Retinal pigment epithelial cell (primary cell): ENCODE results near the gene GSN.

Experiments used
- DNase-seq: peaks from one replicate; pipeline ENCODE4 v3.0.0-alpha.2; 2010; ENCODE audit warnings: low read depth
- H3K4me3 ChIP-seq: 2 replicates; pipeline ENCODE4 v1.5.1; 2011; ENCODE audit warnings: mild to moderate bottlenecking, low read length, control low read depth, moderate library complexity
- CTCF ChIP-seq: conservative IDR thresholded peaks from 2 replicates; pipeline ENCODE4 v1.5.1; 2011; ENCODE audit warnings: low read depth, low read length, control low read depth, inconsistent platforms

The GSN gene

GRCh38 chr9:121296213-121297127 lies 28.5 kb downstream of the GSN start:
- TF ChIP-seq CTCF, result no peak
- no peak for DNase-seq
- H3K4me3 ChIP-seq, result no peak overlapping the region

- no peak for TF ChIP-seq CTCF
- no peak for DNase-seq
- no peak overlapping the region for H3K4me3 ChIP-seq
Observed at GRCh38 chr9:121297389-121297788, 29.4 kb downstream of the GSN start.

- TF ChIP-seq CTCF, result no peak
- no peak for DNase-seq
- no peak overlapping the region for H3K4me3 ChIP-seq
Observed at GRCh38 chr9:121298016-121298538, 30.1 kb downstream of the GSN start.

DNA sequence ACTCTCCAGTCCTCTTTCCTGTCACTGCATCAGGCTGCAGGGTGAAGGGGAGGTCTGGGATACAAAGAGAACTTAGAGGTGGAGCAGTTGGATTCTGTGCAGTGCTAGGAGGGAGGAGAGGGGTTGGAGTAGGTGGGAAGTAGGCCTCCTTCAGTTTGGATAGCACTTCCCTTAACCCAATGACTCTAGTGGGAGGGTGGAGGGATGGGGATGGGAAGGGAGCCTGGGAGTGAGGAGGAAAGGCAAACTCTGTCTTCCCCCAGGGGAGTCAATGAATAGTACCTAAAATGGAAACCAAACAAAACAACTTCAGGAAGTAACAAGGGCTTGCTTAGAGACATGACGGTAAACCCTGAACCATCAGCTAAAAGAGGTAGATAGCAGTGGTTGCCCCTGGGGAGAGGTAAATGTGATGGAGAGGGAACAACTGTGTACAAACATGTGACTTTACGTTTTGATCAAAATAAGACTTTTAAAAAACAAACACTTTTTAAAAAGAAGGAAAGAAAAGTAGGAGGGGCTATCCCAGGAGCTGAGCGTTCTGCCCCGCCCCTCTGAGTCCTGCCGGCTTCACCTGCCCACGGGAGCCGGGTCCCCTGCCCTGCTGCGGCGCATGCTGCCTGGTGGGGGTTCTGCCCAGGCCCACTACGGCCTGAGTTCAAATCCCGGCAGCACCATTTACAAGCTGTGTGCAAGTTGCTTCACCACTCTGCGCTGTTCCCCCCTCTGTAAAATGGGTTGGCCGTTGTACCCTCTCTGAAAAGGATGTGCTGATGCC lies 30.9 kb downstream of the GSN start:
- H3K4me3 ChIP-seq, result peak overlapping the region; percentile 55
- no peak for DNase-seq
- TF ChIP-seq CTCF, result no peak

GRCh38 chr9:121299467-121300282 lies 31.7 kb downstream of the GSN start:
- no peak for TF ChIP-seq CTCF
- H3K4me3 ChIP-seq, result peak overlapping the region; percentile 55
- no peak for DNase-seq

DNA sequence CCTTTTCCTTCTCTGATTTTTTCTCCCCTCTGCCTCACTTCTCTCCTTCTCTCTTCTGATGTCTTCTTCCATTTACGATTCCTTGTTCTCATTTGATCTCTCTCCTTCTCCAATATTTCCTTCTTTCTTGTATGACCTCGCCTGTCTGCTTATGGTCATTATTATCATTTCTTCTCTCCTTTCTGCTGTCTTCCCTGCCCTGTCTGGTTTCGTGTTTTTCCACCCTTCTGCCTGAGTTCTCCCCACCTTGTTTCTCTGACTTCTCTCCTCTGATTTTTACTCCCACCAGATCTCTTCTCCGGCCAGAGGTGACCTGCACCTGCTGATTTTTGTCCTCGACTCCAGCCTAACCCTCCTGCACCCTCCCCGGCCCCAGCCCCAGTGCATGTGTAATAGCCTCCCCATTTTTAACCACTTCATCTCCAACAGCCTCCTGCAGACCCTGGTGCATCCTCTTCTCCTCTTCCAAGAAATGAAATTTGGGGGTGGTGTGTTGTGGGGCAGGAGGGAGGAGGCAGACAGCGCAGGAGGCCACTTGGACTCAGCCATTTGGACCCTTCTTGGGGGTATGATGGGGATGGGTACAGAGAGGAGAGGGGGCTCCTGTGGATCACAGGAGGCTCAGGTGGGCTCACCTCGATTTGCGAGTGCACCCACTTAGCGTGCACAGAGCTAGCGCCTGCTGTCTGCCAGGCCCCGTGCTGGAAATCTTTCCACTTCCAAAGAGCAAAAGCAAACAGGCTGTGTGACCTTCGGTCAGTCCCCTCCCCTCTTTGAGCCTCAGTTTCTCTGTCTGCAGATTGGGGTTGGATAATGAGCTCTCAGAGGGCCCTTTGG lies 32.5 kb downstream of the GSN start:
- peak overlapping the region; percentile 55 for H3K4me3 ChIP-seq
- DNase-seq, result no peak
- no peak for TF ChIP-seq CTCF
